ENCODE measurements around the gene TGM6.

- no peak for TF ChIP-seq CTCF (IDR thresholded peaks at IDR 0.05)
- no peak for TF ChIP-seq POLR2A (IDR thresholded peaks at IDR 0.05)
Observed at GRCh38 chr20:2459981-2460751, 79.5 kb downstream of the TGM6 start.

All from uterus (tissue), 2 donors.